ENCODE results near the gene RPP30. TPM values are rescaled to one million over a fixed set of nuclear protein-coding genes. Genes with fewer than 3 reads are reported as not detected.

RPP30 gene
- polyA plus RNA-seq, 3 donors: 24.9 to 42.9 (median 40.3) TPM

DNA sequence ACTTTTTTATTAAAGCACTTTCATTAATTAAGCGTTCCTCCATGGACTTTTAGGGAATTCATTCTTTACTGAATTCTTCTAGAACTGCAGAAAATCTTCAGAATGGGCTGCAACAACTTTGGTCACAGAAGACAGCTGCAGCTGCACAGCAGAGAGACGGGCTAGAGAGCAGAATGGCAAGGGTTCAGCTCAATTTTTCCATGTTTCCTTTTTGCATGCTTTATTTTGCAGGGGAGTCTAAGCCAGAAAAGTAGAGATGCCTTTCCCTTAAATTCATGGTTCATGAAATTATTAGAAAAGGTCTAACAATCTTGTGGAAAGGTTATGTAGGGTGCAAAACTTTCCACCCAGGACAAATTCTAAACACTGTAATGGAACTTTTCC lies 64.5 kb downstream of the RPP30 start:
- no peak overlapping the region for H3K27ac Mint-ChIP-seq
- no peaks in the 10 kb centered on the region for H3K36me3 Mint-ChIP-seq
- H3K9ac ChIP-seq (ENCODE audit: insufficient read depth, low read length, poor library complexity, severe bottlenecking): no peak overlapping the region
- 83% methylated on average over 1 of the region's 2 CpGs for WGBS (ENCODE audit: insufficient coverage)
- no peak for DNase-seq
- H3K4me2 ChIP-seq (replicated peaks; ENCODE audit: extremely low read depth, low read length, poor library complexity, severe bottlenecking): no peak overlapping the region
- H3K36me3 ChIP-seq (replicated peaks in 1 of 2; ENCODE audit: control insufficient read depth in 1 of 2, insufficient read depth in 2 of 2, low read length in 2 of 2): no peaks in the 10 kb centered on the region
- H3K4me3 Mint-ChIP-seq: no peak overlapping the region
- H3K27ac ChIP-seq (ENCODE audit: low read depth in 1 of 2, low read length in 2 of 2): no peak overlapping the region
- H3K27me3 ChIP-seq (ENCODE audit: control insufficient read depth in 2 of 2, insufficient read depth in 2 of 2, low read length in 2 of 2): no peaks in the 10 kb centered on the region
- no peaks in the 10 kb centered on the region for H3K4me1 Mint-ChIP-seq
- H3K27me3 Mint-ChIP-seq (ENCODE audit: low read depth in 3 of 3): peaks cover 0 to 4% (median 0%) of the 10 kb centered on the region in 3 donors
- H3K79me2 ChIP-seq (ENCODE audit: insufficient read depth, low read length): no peaks in the 10 kb centered on the region
- no peaks in the 10 kb centered on the region for H3K9me3 ChIP-seq (replicated peaks in 1 of 2; ENCODE audit: control insufficient read depth in 1 of 2, insufficient read depth in 1 of 2, low read length in 2 of 2)
- no peaks in the 10 kb centered on the region for H3K4me1 ChIP-seq (ENCODE audit: control insufficient read depth in 1 of 2, insufficient read depth in 2 of 2, low read length in 2 of 2)
- intact Hi-C loops (cut with micrococcal nuclease): no loop called here
- no peak overlapping the region for H2AFZ ChIP-seq (ENCODE audit: insufficient read depth, low read depth, low read length, poor library complexity, severe bottlenecking)
- TF ChIP-seq, protein P1, sequence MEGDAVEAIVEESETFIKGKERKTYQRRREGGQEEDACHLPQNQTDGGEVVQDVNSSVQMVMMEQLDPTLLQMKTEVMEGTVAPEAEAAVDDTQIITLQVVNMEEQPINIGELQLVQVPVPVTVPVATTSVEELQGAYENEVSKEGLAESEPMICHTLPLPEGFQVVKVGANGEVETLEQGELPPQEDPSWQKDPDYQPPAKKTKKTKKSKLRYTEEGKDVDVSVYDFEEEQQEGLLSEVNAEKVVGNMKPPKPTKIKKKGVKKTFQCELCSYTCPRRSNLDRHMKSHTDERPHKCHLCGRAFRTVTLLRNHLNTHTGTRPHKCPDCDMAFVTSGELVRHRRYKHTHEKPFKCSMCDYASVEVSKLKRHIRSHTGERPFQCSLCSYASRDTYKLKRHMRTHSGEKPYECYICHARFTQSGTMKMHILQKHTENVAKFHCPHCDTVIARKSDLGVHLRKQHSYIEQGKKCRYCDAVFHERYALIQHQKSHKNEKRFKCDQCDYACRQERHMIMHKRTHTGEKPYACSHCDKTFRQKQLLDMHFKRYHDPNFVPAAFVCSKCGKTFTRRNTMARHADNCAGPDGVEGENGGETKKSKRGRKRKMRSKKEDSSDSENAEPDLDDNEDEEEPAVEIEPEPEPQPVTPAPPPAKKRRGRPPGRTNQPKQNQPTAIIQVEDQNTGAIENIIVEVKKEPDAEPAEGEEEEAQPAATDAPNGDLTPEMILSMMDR (IDR thresholded peaks at IDR 0.05): no peak
- H4K20me1 ChIP-seq (ENCODE audit: insufficient read depth, low read length): no peaks in the 10 kb centered on the region
- H3K9me3 Mint-ChIP-seq: peaks cover 0 to 4% (median 0%) of the 10 kb centered on the region in 7 donors
- no peak overlapping the region for H3K4me3 ChIP-seq (replicated peaks in 1 of 3; ENCODE audit: low read depth in 2 of 3, low read length in 3 of 3)

DNA sequence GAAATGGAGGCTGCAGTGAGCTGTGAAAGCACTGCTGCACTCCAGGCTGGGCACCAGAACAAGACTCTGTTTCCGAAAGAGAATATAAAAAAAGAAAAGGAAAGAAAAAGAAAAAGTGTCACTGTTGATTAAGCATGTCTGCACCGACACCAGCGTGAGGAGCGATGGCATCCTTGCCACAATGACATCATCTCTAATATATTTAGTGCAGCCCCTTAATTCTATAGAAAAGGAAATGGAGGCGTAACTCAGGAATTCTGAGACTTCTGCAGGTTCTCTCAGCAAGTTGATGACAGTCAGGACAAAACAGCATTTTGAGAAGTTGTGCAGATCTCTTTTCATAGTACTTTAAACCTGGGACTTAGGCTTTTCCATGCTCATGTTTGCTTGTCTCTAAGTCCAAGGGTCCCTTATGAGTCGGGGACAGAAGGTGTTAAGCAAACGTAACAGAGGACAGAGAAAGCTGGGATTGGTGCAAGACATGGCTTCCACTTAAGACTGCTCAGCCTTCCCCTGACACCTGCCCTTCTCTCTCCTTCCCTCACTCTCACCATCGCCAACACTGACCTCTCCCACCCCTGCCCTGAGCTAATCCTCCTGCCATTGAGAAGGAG lies 66.0 kb downstream of the RPP30 start:
- no peaks in the 10 kb centered on the region for H3K4me1 ChIP-seq (ENCODE audit: control insufficient read depth in 1 of 2, insufficient read depth in 2 of 2, low read length in 2 of 2)
- no peaks in the 10 kb centered on the region for H3K27me3 ChIP-seq (ENCODE audit: control insufficient read depth in 2 of 2, insufficient read depth in 2 of 2, low read length in 2 of 2)
- H4K20me1 ChIP-seq (ENCODE audit: insufficient read depth, low read length): no peaks in the 10 kb centered on the region
- no peaks in the 10 kb centered on the region for H3K9me3 ChIP-seq (replicated peaks in 1 of 2; ENCODE audit: control insufficient read depth in 1 of 2, insufficient read depth in 1 of 2, low read length in 2 of 2)
- WGBS (ENCODE audit: insufficient coverage): 87% methylated on average over 7 of the region's 8 CpGs
- no peak overlapping the region for H3K4me3 ChIP-seq (replicated peaks in 1 of 3; ENCODE audit: low read depth in 2 of 3, low read length in 3 of 3)
- intact Hi-C loops (cut with micrococcal nuclease): no loop called here
- no peak for DNase-seq
- H3K9ac ChIP-seq (ENCODE audit: insufficient read depth, low read length, poor library complexity, severe bottlenecking): no peak overlapping the region
- Mint-ChIP-seq H3K36me3 (no peaks in the 10 kb centered on the region), H3K4me3 (no peak overlapping the region), H3K9me3 (peaks cover 0 to 2% (median 0%) of the 10 kb centered on the region in 7 donors), H3K27me3 (ENCODE audit: low read depth in 3 of 3) (peaks cover 0 to under 1% (median 0%) of the 10 kb centered on the region in 3 donors), H3K4me1 (no peaks in the 10 kb centered on the region), H3K27ac (peak overlapping the region in 1 of 7 donors; percentile 4)
- no peak overlapping the region for H2AFZ ChIP-seq (ENCODE audit: insufficient read depth, low read depth, low read length, poor library complexity, severe bottlenecking)
- no peak overlapping the region for H3K4me2 ChIP-seq (replicated peaks; ENCODE audit: extremely low read depth, low read length, poor library complexity, severe bottlenecking)
- H3K79me2 ChIP-seq (ENCODE audit: insufficient read depth, low read length): no peaks in the 10 kb centered on the region
- TF ChIP-seq, protein P1 (IDR thresholded peaks at IDR 0.05): no peak
- H3K27ac ChIP-seq (ENCODE audit: low read depth in 1 of 2, low read length in 2 of 2): no peak overlapping the region
- no peaks in the 10 kb centered on the region for H3K36me3 ChIP-seq (replicated peaks in 1 of 2; ENCODE audit: control insufficient read depth in 1 of 2, insufficient read depth in 2 of 2, low read length in 2 of 2)

All from CD14-positive monocyte (primary cell).